Measurements from ENCODE around the gene DPYSL3. TPM values are rescaled to one million over a fixed set of nuclear protein-coding genes. Genes with fewer than 3 reads are reported as not detected.

DPYSL3 gene
- total RNA-seq, 4 donors from 2014 or later: 175 to 475 (median 290) TPM

DNA sequence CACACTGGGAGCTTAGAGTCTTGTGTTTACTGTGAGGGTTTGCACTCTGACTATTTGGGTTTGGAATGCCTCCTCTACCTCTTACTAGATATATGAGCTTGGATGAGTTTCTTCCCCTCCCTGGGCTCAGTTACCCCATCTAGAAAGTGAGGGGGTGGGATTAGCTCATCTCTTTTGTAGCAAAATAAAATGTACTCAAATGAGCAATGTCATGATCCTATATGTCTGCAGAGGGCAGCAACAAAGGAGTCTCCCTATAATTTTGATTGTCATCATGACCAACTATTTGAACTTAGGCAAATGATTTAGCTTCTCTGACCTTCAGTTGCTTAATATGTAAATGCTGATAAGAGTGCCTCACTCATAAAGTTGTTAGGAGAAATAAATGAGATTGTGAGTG, 109.0 kb downstream of the DPYSL3 start:
- Histone ChIP-seq H3K9me3 (no peaks in the 10 kb centered on the region), H3K36me3 (peaks cover 0 to 65% of the 10 kb centered on the region in 2 donors), H3K27me3 (no peaks in the 10 kb centered on the region), H3K4me3 (no peak overlapping the region), H3K27ac (peak overlapping the region in 3 of 4 donors; percentile 35 to 70 (median 39)), H3K4me1 (peaks cover 15 to 53% (median 17%) of the 10 kb centered on the region in 3 donors)
- TF ChIP-seq POLR2A (IDR thresholded peaks at IDR 0.05) (no peak), POLR2AphosphoS5 (IDR thresholded peaks at IDR 0.05) (no peak), EP300 (IDR thresholded peaks at IDR 0.05) (no peak)
- TF ChIP-seq, protein P1, sequence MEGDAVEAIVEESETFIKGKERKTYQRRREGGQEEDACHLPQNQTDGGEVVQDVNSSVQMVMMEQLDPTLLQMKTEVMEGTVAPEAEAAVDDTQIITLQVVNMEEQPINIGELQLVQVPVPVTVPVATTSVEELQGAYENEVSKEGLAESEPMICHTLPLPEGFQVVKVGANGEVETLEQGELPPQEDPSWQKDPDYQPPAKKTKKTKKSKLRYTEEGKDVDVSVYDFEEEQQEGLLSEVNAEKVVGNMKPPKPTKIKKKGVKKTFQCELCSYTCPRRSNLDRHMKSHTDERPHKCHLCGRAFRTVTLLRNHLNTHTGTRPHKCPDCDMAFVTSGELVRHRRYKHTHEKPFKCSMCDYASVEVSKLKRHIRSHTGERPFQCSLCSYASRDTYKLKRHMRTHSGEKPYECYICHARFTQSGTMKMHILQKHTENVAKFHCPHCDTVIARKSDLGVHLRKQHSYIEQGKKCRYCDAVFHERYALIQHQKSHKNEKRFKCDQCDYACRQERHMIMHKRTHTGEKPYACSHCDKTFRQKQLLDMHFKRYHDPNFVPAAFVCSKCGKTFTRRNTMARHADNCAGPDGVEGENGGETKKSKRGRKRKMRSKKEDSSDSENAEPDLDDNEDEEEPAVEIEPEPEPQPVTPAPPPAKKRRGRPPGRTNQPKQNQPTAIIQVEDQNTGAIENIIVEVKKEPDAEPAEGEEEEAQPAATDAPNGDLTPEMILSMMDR (IDR thresholded peaks at IDR 0.05): no peak
- ATAC-seq: no peak

DNA sequence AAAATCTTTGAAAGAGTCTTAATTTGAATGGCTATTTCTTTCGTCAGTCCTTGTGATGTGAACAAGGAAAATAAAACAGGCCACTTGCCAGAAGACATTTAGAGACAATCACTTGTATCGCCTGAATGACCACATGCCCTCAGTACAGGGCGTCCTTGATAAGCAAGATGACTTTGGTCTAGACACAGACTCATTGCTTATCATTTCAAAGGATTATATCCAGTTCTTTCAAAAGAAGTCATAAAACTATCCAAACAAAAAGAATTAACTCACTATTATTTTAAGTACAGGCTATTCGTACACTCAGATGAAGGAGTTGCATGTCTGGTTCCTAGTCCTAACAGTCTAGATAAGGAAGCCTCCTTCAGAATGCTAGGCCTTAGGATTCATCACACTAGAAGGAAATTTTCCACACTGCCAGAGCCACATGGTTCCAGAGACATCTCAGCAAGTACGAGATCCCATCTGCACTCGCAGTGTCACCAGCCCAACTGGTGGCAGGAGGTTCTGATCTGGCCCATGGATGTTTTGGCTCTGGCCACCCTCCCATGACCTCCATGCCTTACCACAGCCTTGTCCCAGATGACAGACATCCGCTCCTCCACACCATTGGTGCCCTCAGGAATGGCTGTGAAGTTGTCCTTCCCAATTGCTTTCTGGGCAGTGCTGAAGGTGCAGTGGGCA, 109.6 kb downstream of the DPYSL3 start:
- no peaks in the 10 kb centered on the region for H3K9me3 ChIP-seq
- H3K36me3 ChIP-seq: peaks cover 0 to 65% of the 10 kb centered on the region in 2 donors
- TF ChIP-seq, protein P1 (IDR thresholded peaks at IDR 0.05): no peak
- H3K27ac ChIP-seq: peak overlapping the region in 3 of 4 donors; percentile 35 to 70 (median 39)
- H3K27me3 ChIP-seq: no peaks in the 10 kb centered on the region
- H3K4me1 ChIP-seq: peaks cover 10 to 53% (median 17%) of the 10 kb centered on the region in 3 donors
- no peak overlapping the region for H3K4me3 ChIP-seq
- WGBS, 2 donors (ENCODE audit: low coverage in 1 of 2): 77 to 82% methylated on average over 6 of the region's 7 CpGs
- ATAC-seq: no peak

DNA sequence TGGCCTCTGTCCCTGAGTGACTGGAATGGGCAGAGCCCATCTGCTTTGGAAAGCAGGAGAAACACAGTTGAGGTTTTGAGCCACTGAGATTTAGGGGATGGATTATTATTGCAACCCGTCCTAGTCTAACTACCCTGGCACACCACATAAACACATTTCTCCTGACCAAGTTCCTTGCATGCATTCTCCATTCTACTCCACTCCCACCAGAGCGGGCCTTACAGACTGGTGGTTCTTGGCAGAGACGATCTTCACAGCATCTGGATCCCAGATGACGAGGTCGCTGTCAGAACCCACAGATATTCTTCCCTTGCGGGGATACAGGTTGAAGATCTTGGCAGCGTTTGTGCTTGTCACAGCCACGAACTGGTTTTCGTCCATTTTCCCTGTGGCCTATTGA, 111.0 kb downstream of the DPYSL3 start:
- H3K36me3 ChIP-seq: peaks cover 0 to 78% of the 10 kb centered on the region in 2 donors
- no peak overlapping the region for H3K4me3 ChIP-seq
- WGBS, 2 donors (ENCODE audit: low coverage in 1 of 2): 76 to 87% methylated on average over 7 to 9 of the region's 9 CpGs
- H3K27ac ChIP-seq: peak overlapping the region in 3 of 4 donors; percentile 9 to 34 (median 32)
- no peaks in the 10 kb centered on the region for H3K9me3 ChIP-seq
- no peak for ATAC-seq
- no peaks in the 10 kb centered on the region for H3K27me3 ChIP-seq
- TF ChIP-seq, protein P1 (IDR thresholded peaks at IDR 0.05): no peak
- TF ChIP-seq EP300 (IDR thresholded peaks at IDR 0.05) (no peak), POLR2A (IDR thresholded peaks at IDR 0.05) (no peak), POLR2AphosphoS5 (IDR thresholded peaks at IDR 0.05) (no peak)
- peaks cover 4 to 41% (median 9%) of the 10 kb centered on the region in 3 donors for H3K4me1 ChIP-seq

DNA sequence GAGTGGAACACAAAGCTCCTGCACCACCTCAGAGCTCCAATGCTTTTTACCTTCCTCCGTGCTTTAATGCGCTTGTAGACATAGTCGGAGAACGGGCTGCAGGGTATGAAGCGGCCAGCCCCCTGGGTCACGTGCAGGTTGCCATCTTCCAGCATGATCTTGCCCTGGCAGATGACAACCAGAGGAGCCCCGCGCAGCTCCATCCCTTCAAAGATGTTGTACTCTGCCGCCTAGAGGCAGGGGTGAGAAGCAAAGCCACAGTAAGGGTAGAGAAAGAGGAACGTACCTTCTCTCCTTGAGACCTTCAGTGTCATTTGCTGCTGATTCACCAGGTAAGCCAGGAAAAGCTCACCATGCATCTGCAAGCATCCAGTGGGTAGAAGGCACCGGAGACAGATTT, 112.3 kb downstream of the DPYSL3 start:
- Histone ChIP-seq H3K4me3 (no peak overlapping the region), H3K9me3 (no peaks in the 10 kb centered on the region), H3K4me1 (peaks cover 0 to 30% (median 0%) of the 10 kb centered on the region in 3 donors), H3K27me3 (no peaks in the 10 kb centered on the region), H3K27ac (peak overlapping the region in 2 of 4 donors; percentile 3 to 21), H3K36me3 (peaks cover 0 to 90% of the 10 kb centered on the region in 2 donors)
- WGBS, 2 donors (ENCODE audit: low coverage in 1 of 2): 94 to 98% methylated on average over 2 to 5 of the region's 11 CpGs
- TF ChIP-seq POLR2AphosphoS5 (IDR thresholded peaks at IDR 0.05) (no peak), POLR2A (IDR thresholded peaks at IDR 0.05) (no peak), EP300 (IDR thresholded peaks at IDR 0.05) (no peak)
- TF ChIP-seq, protein P1 (IDR thresholded peaks at IDR 0.05): no peak
- ATAC-seq: no peak

All from gastroesophageal sphincter (tissue), 4 donors.